GM21447 (cell line): ENCODE data around the gene TRIM43B.
"Not testable (repeated sequence)": the region's sequence is repeated elsewhere in the genome, so short reads cannot be mapped to it uniquely, and the experiment has no call there.

Source experiments
- ATAC-seq: cut with Tn5 transposase; IDR thresholded peaks from one replicate; pipeline ENCODE4 v1.9.1; 2021; ENCODE audit not compliant: unreplicated experiment

TRIM43B gene

DNA sequence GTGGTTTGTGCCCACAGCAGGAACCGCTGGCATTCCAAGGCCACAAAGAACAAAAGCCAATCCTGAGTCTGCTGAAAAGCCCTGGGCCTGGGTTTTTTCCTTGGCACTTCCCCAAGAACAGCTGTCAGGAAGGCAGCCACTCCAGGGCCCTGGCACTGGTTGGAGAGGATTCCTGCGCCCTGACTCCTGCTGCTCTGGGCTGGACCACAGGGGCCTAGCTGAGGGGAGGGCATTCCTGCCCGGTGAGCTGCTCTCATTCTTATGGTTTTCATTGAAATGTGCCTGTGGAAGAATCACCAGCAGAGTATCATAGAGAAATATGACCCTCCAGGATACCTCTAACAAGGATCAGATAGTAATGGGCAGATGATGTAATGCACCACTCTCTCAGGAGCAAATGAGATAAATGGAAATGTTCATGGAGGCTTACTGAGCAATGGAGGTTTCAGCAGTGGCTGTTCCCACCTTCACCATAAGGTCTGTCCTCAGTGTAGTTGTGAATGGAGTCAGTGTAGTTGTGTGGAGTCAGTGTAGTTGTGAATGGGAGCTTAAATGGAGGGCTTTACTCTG lies 50.0 kb downstream of the TRIM43B start:
- ATAC-seq, result not testable (repeated sequence)

DNA sequence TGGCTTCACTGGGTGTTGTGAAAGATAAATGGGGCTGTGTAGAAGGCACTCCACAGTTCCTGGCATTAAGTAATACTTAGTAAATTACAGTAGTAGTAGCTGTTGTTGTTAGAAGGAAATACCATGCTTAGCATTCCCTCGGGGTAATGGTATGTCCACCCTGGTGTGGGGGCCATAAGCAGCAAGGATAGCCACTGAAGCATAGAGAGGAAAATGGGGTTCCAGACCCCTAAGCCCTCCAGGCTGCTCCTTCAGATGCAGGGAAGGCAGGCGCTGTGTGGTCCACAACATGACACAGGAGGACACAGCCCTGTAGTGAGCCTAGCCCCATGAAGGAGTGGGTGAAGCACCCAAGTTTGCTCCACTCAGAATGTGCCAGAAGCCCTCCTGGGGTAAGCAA lies 50.6 kb downstream of the TRIM43B start:
- not testable (repeated sequence) for ATAC-seq

GRCh38 chr2:95433373-95433772 lies 51.2 kb downstream of the TRIM43B start:
- ATAC-seq, result not testable (repeated sequence)

DNA sequence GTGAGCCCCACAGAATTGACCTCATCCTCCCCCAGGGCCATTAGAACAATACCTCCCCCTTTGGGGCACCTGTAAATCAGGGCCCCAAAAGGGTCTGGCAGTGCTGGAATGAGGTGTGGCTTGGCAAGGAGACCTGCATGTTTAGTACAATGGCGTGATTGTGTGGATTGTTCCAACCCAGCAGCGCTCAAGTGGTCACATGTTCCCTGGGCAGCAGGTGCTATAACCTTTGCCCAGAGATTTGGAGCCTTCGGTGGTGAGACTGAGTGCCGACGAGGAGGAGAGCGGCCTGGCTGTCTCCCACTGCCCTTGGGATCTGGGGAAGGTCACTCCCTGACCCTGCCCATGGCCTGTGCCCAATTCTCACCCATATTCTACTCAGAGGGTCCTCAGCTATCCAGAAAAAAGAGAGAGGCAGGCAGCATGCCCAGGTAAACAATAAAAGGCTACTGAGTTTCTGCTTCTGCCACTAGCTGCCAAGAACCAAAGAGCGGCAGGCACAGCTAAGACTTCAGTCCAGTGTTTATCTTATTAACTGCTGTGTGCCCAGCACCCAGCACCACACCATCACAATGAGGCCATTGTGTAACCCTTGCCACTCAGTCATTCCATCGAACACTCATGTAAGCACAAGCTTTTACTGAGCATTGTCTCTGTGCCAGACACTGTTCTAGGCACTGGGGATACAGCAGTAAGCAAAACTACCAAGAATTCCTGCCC lies 54.6 kb downstream of the TRIM43B start:
- not testable (repeated sequence) for ATAC-seq

DNA sequence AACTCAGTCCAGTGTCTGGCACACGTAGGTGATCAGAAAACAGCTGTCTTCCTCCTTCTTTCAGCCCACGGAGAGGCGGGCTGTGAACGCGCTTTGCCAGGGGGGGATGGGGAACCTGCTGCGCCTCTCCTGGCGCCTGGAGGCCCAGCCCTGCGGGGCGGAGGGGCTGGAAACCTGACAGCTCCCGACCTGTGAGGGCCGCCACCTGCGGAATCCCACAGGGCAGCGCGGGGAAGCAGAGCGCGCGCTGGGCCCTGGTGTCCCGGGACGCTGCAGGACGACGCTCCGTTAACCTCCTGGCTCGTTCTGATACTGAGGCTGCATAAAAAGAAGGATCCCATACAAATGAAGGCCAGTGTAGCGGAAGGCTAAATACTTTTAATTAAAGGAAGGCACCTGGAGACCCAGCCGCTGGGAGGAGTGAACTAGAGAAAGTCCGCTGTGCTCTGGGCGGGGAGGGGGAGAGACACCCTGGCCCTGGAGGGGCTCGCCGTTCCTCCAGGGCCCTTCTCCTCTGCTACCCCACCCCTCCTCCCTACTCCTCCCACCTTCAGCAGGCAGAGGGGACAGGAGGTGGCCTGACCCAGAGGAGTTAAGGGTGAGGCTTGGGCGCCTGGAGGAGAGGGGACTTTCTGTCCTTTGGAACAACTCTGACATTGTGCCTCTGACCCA lies 57.2 kb downstream of the TRIM43B start:
- ATAC-seq, result not testable (repeated sequence)
